EL (cell line): ENCODE measurements around the gene C2CD3.

Experiments
- DNase-seq: peaks from one replicate; pipeline ENCODE4 v3.0.0-alpha.2; 2016

Gene C2CD3

GRCh38 chr11:73978576-73979086, 192.2 kb downstream of the C2CD3 start:
- DNase-seq: no peak

GRCh38 chr11:73977856-73978519, 192.8 kb downstream of the C2CD3 start:
- DNase-seq: no peak

- DNase-seq: no peak
These were observed 194.2 kb downstream of the C2CD3 start for GRCh38 chr11:73976451-73977151.

GRCh38 chr11:73975479-73975757, 195.4 kb downstream of the C2CD3 start:
- no peak for DNase-seq

GRCh38 chr11:73974604-73975478, 196.0 kb downstream of the C2CD3 start:
- no peak for DNase-seq

GRCh38 chr11:73972620-73973449, 198.0 kb downstream of the C2CD3 start:
- no peak for DNase-seq

- DNase-seq: no peak
These were observed 198.6 kb downstream of the C2CD3 start for GRCh38 chr11:73972187-73972586.

- DNase-seq: no peak
These were observed 199.6 kb downstream of the C2CD3 start for GRCh38 chr11:73971175-73971719.

GRCh38 chr11:73969991-73970800, 200.6 kb downstream of the C2CD3 start:
- DNase-seq: no peak

- no peak for DNase-seq
These were observed 201.7 kb downstream of the C2CD3 start for GRCh38 chr11:73969091-73969490.

- no peak for DNase-seq
These were observed 202.3 kb downstream of the C2CD3 start for GRCh38 chr11:73968356-73968966.

GRCh38 chr11:73965764-73966121, 205.1 kb downstream of the C2CD3 start:
- DNase-seq: no peak

- DNase-seq: peak; percentile 33
These were observed 205.6 kb downstream of the C2CD3 start for GRCh38 chr11:73965076-73965763.

- no peak for DNase-seq
These were observed 206.9 kb downstream of the C2CD3 start for GRCh38 chr11:73963861-73964260.
